ENCODE results near the gene SERGEF.

Gene SERGEF

GRCh38 chr11:18012906-18013781 lies at the start of gene SERGEF:
Gene SERGEF (minus strand): TSS chr11:18013047. CDS start chr11:18013010, 37 bp downstream.
- TF ChIP-seq CTCF (IDR thresholded peaks at IDR 0.05; ENCODE audit: low read depth, low read length, missing control alignments): peak; percentile 3
- H3K4me3 ChIP-seq (ENCODE audit: low read depth, low read length): peak within 1 kb of the TSS; percentile 68
- DNase-seq (ENCODE audit: low read depth): peak; percentile 33
- in situ Hi-C loops (cut with HindIII; ENCODE audit: low sequenced_read_pairs): no loop called here

GRCh38 chr11:18061351-18061750 lies 48.5 kb upstream of the SERGEF start:
- in situ Hi-C loops (cut with HindIII; ENCODE audit: low sequenced_read_pairs): loop anchor here (5.0 kb wide), 2 partner anchors 51 to 86 kb away; no protein-coding TSS in a partner anchor
- DNase-seq (ENCODE audit: low read depth): no peak
- H3K4me3 ChIP-seq (ENCODE audit: low read depth, low read length): no peak overlapping the region
- TF ChIP-seq CTCF (IDR thresholded peaks at IDR 0.05; ENCODE audit: low read depth, low read length, missing control alignments): no peak

- in situ Hi-C loops (cut with HindIII; ENCODE audit: low sequenced_read_pairs): no loop called here
- no peak for TF ChIP-seq CTCF (IDR thresholded peaks at IDR 0.05; ENCODE audit: low read depth, low read length, missing control alignments)
Observed at GRCh38 chr11:18056561-18057181, 43.8 kb upstream of the SERGEF start.

GRCh38 chr11:18054511-18055103 lies 41.8 kb upstream of the SERGEF start:
- no peak overlapping the region for H3K4me3 ChIP-seq (ENCODE audit: low read depth, low read length)
- in situ Hi-C loops (cut with HindIII; ENCODE audit: low sequenced_read_pairs): no loop called here
- DNase-seq (ENCODE audit: low read depth): no peak
- no peak for TF ChIP-seq CTCF (IDR thresholded peaks at IDR 0.05; ENCODE audit: low read depth, low read length, missing control alignments)

More at GRCh38 chr11:18056561-18057181, 43.8 kb upstream of the SERGEF start:
- no peak overlapping the region for H3K4me3 ChIP-seq (ENCODE audit: low read depth, low read length)
- DNase-seq (ENCODE audit: low read depth): no peak

GRCh38 chr11:18050848-18051247 lies 38.0 kb upstream of the SERGEF start:
- TF ChIP-seq CTCF (IDR thresholded peaks at IDR 0.05; ENCODE audit: low read depth, low read length, missing control alignments): no peak
- no peak overlapping the region for H3K4me3 ChIP-seq (ENCODE audit: low read depth, low read length)
- in situ Hi-C loops (cut with HindIII; ENCODE audit: low sequenced_read_pairs): no loop called here
- DNase-seq (ENCODE audit: low read depth): no peak

- no peak for TF ChIP-seq CTCF (IDR thresholded peaks at IDR 0.05; ENCODE audit: low read depth, low read length, missing control alignments)
- in situ Hi-C loops (cut with HindIII; ENCODE audit: low sequenced_read_pairs): no loop called here
- DNase-seq (ENCODE audit: low read depth): peak; percentile 26
- H3K4me3 ChIP-seq (ENCODE audit: low read depth, low read length): peak within 1 kb of the TSS; percentile 24
Observed at GRCh38 chr11:18046116-18046777, 33.4 kb upstream of the SERGEF start, which contains the start of gene TPH1. Gene TPH1 (minus strand): TSS chr11:18046269. CDS start chr11:18040762, 5,507 bp downstream.
